SK-N-SH treated with all-trans-retinoic acid at 6 μM for 48 hours (cell line): ENCODE results near the gene HRH2.

Experiments
- PPARA ChIP-seq: fragments of 250-450 bp; sonication (Bioruptor Pico); IDR thresholded peaks from 2 replicates; pipeline ENCODE4 v1.5.0; 2020; ENCODE audit warnings: mild to moderate bottlenecking, borderline replicate concordance
- ZFP3 ChIP-seq: fragments of 250-450 bp; sonication (Bioruptor Pico); IDR thresholded peaks from 2 replicates; pipeline ENCODE4 v1.5.0; 2020; ENCODE audit warnings: mild to moderate bottlenecking, moderate library complexity

DNA sequence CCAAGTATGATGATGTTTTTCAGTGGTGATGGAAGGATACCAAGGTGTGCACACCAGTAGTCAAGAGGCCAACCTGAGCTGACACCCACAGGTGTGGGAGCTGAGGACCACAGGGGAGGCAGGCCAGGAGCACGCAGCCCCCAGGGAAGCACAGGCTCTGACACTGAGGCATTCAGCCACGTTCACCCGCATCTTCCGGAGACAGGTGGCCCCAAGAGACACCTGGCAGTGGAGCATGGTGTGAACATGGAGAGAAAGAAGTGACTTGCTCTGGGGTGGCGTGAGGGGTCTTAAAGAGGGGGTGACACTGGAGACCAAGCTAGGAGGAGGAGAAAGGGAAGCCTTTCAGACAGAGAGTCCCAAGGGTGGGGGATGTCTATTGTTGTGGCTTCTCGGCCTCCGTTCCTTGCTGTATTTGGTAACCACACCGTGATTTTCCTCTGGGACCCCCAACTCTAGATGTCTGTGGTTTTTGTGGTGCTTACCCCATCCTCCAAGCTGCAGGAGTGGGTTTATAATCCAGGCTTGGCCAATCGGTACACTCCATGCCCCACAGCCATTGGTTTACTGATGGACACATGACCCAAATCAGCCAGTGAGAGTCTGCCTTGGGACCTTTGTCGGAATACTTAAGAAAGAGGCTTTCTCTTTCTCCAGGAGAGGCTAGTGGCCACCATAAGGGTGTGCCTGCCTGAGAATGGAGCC lies 84.6 kb downstream of the HRH2 start:
- no peak for TF ChIP-seq ZFP3 (CRISPR knock-in tag)
- TF ChIP-seq PPARA (CRISPR knock-in tag): no peak
